HL-60 (cell line): ENCODE data around the gene SFXN5.

Experiments used
- CTCF ChIP-seq: IDR thresholded peaks from one replicate; pipeline ENCODE4 v1.5.1; 2011; ENCODE audit warnings: low read length, control low read depth, inconsistent platforms; ENCODE audit not compliant: insufficient read depth
- POLR2AphosphoS5 ChIP-seq: IDR thresholded peaks from 2 replicates; pipeline ENCODE4 v1.6.1; 2012; ENCODE audit warnings: low read depth
- TF ChIP-seq, protein P1 (sequence below): IDR thresholded peaks from 2 replicates; pipeline ENCODE4 v1.6.1; 2012; ENCODE audit warnings: low read depth; ENCODE audit not compliant: insufficient replicate concordance

DNA sequence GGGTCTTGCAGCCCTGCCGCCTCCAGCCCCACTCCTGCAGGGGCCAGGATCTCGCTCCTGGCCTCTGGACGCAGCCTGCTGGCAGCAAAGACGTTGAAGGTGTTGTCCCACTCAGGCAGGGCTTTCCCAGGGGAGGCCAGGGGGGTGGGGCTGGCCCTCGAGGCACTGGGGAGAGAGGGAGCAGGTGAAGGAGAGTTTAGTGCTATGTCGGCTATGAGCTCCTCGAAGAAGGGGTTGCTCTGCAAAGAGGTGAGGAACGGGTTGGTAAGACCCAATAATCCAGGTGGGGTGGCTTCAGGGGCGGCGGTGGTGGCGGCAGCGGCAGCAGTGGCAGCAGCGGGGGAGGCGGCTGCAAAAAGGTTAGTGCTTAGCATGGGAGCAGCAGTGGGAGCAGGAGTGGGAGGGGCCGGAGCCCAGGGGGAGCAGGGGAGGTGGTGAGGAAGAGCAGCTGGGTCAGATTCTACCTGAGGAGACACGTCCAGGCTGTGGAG is 9.7 kb upstream of the SFXN5 start:
- no peak for TF ChIP-seq CTCF
- no peak for TF ChIP-seq POLR2AphosphoS5
- TF ChIP-seq, protein P1, sequence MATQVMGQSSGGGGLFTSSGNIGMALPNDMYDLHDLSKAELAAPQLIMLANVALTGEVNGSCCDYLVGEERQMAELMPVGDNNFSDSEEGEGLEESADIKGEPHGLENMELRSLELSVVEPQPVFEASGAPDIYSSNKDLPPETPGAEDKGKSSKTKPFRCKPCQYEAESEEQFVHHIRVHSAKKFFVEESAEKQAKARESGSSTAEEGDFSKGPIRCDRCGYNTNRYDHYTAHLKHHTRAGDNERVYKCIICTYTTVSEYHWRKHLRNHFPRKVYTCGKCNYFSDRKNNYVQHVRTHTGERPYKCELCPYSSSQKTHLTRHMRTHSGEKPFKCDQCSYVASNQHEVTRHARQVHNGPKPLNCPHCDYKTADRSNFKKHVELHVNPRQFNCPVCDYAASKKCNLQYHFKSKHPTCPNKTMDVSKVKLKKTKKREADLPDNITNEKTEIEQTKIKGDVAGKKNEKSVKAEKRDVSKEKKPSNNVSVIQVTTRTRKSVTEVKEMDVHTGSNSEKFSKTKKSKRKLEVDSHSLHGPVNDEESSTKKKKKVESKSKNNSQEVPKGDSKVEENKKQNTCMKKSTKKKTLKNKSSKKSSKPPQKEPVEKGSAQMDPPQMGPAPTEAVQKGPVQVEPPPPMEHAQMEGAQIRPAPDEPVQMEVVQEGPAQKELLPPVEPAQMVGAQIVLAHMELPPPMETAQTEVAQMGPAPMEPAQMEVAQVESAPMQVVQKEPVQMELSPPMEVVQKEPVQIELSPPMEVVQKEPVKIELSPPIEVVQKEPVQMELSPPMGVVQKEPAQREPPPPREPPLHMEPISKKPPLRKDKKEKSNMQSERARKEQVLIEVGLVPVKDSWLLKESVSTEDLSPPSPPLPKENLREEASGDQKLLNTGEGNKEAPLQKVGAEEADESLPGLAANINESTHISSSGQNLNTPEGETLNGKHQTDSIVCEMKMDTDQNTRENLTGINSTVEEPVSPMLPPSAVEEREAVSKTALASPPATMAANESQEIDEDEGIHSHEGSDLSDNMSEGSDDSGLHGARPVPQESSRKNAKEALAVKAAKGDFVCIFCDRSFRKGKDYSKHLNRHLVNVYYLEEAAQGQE, result no peak
